Testis (tissue), 3 donors: ENCODE measurements around the gene TTYH2. TPM values are rescaled to one million over a fixed set of nuclear protein-coding genes. Genes with fewer than 3 reads are reported as not detected.

Source experiments
- DNase-seq: peaks from one replicate; pipeline ENCODE4 v3.0.0-alpha.2; 2019
- H3K27ac ChIP-seq, 2 donors: fragments of 200-600 bp; sonication (generic); one replicate each; pipeline ENCODE4 v1.5.1; 2019
- H3K27me3 ChIP-seq: fragments of 200-600 bp; sonication (generic); one replicate; pipeline ENCODE4 v1.5.1; 2019
- H3K36me3 ChIP-seq: fragments of 200-600 bp; sonication (generic); one replicate; pipeline ENCODE4 v1.5.1; 2017; ENCODE audit warnings: low read depth; ENCODE audit errors: missing control alignments
- H3K4me1 ChIP-seq: fragments of 200-600 bp; sonication (generic); one replicate; pipeline ENCODE4 v1.5.1; 2019
- H3K4me3 ChIP-seq, 2 donors: fragments of 200-600 bp; sonication (generic); one replicate each; pipeline ENCODE4 v1.5.1; 2017 to 2019
- H3K9me3 ChIP-seq: fragments of 200-600 bp; sonication (generic); one replicate; pipeline ENCODE4 v1.5.1; 2017
- CTCF ChIP-seq, 3 experiments: fragments of 450-650 bp in 2 of 3; fragments of 200-600 bp in 1 of 3; sonication (generic) in 1 of 3; IDR thresholded peaks; one replicate each; pipeline ENCODE4 v1.5.1; 2016 to 2019; ENCODE audit warnings: antibody characterized with exemption in 3 of 3, mild to moderate bottlenecking in 2 of 3, moderate library complexity in 1 of 3
- POLR2A ChIP-seq: fragments of 450-650 bp; IDR thresholded peaks from one replicate; pipeline ENCODE4 v1.6.1; 2017; ENCODE audit warnings: antibody characterized with exemption, mild to moderate bottlenecking, moderate library complexity
- WGBS, 2 donors: methylation state at CpG; one replicate each; pipeline ENCODE4 v1.1.5; 2018; 5-methylcytosine and 5-hydroxymethylcytosine counted together
- intact Hi-C: fragments of 100-400 bp; cut with DNase I; formaldehyde crosslinking; loops from one replicate; pipeline ENCODE4 v1.15.1; 2023; ENCODE audit warnings: low total_unique reads
- polyA plus RNA-seq: library from polyadenylated mRNA; stranded (reverse); fragments of 350-450 nt; fragmentation: Illumina TruSeq; extraction: RNeasy Lipid Tissue Mini Kit (QIAGEN cat#74804); gene quantifications from one replicate; pipeline ENCODE4 v1.2.3, GENCODE V29; 2014; ENCODE audit warnings: low read depth, low replicate concordance; ENCODE audit not compliant: insufficient read depth
- total RNA-seq, 2 donors: library from RNA; depleted of rRNA; stranded (reverse); fragments of >200 nt; gene quantifications; one replicate each; pipeline ENCODE4 v1.2.3, GENCODE V29; 2016

The TTYH2 gene
- total and polyA plus RNA-seq, 3 donors from 2014 or later, result 52.7 to 73.5 (median 69.7) TPM

- WGBS, 2 donors, result 83 to 89% methylated on average over 4 to 5 of the region's 5 CpGs
- TF ChIP-seq POLR2A, result no peak
- no peak for TF ChIP-seq CTCF (IDR thresholded peaks at IDR 0.05)
- no peak overlapping the region for H3K4me3 ChIP-seq
- H3K27ac ChIP-seq, result no peak overlapping the region
- intact Hi-C loops, result no loop called here
- no peak for DNase-seq
- H3K4me1 ChIP-seq, result no peaks in the 10 kb centered on the region
- no peaks in the 10 kb centered on the region for H3K36me3 ChIP-seq
- no peaks in the 10 kb centered on the region for H3K9me3 ChIP-seq
- no peaks in the 10 kb centered on the region for H3K27me3 ChIP-seq
Observed at GRCh38 chr17:74304184-74304583, 90.8 kb downstream of the TTYH2 start.

GRCh38 chr17:74305865-74306654, 92.7 kb downstream of the TTYH2 start:
- no peaks in the 10 kb centered on the region for H3K27me3 ChIP-seq
- H3K4me3 ChIP-seq, result no peak overlapping the region
- H3K4me1 ChIP-seq, result no peaks in the 10 kb centered on the region
- no peak for DNase-seq
- no peak for TF ChIP-seq POLR2A
- no peak for TF ChIP-seq CTCF (IDR thresholded peaks at IDR 0.05)
- 86% methylated on average over 10 of the region's 10 CpGs for WGBS, 2 donors
- H3K36me3 ChIP-seq, result no peaks in the 10 kb centered on the region
- no peaks in the 10 kb centered on the region for H3K9me3 ChIP-seq
- no peak overlapping the region for H3K27ac ChIP-seq
- intact Hi-C loops, result no loop called here

- WGBS, 2 donors, result 63 to 64% methylated on average over 13 to 15 of the region's 15 CpGs
- H3K4me3 ChIP-seq, result no peak overlapping the region
- no peaks in the 10 kb centered on the region for H3K4me1 ChIP-seq
- no peaks in the 10 kb centered on the region for H3K9me3 ChIP-seq
- intact Hi-C loops, result no loop called here
- H3K27ac ChIP-seq, result no peak overlapping the region
- DNase-seq, result peak; percentile 73
- H3K27me3 ChIP-seq, result no peaks in the 10 kb centered on the region
- no peaks in the 10 kb centered on the region for H3K36me3 ChIP-seq
- TF ChIP-seq CTCF (IDR thresholded peaks at IDR 0.05), result no peak
- no peak for TF ChIP-seq POLR2A
Observed at GRCh38 chr17:74307984-74308773, 94.8 kb downstream of the TTYH2 start.

- Histone ChIP-seq H3K9me3 (no peaks in the 10 kb centered on the region), H3K36me3 (no peaks in the 10 kb centered on the region), H3K4me1 (no peaks in the 10 kb centered on the region), H3K27ac (no peak overlapping the region), H3K4me3 (no peak overlapping the region), H3K27me3 (no peaks in the 10 kb centered on the region)
- intact Hi-C loops, result no loop called here
- WGBS, 2 donors, result 91 to 92% methylated on average over 12 of the region's 12 CpGs
- TF ChIP-seq POLR2A, result no peak
- TF ChIP-seq CTCF (IDR thresholded peaks at IDR 0.05), result no peak
- no peak for DNase-seq
Observed at GRCh38 chr17:74309902-74310301, 96.5 kb downstream of the TTYH2 start.

Other genes with a start within 250 kb of the TTYH2 start
- 100 to 1,000 TPM; 345 to 563 TPM for gene RPL38, start 9.9 kb upstream of the TTYH2 start, total RNA-seq
- 1,788 TPM for gene RPL38, start 9.9 kb upstream of the TTYH2 start, polyA plus RNA-seq
- gene DNAI2, start 60.7 kb downstream of the TTYH2 start, total RNA-seq, result 10 to 100 TPM; 19.6 to 26.9 TPM
- 80.5 TPM for gene DNAI2, start 60.7 kb downstream of the TTYH2 start, polyA plus RNA-seq
- gene KIF19, start 112.7 kb downstream of the TTYH2 start, total RNA-seq, result 1 to 10 TPM; 3.0 to 3.3 TPM
- gene KIF19, start 112.7 kb downstream of the TTYH2 start, polyA plus RNA-seq, result 2.0 TPM
- 1 to 10 TPM in 1 of 2 donors, under 1 TPM in 1; 0.79 to 1.2 TPM for gene BTBD17, start 148.3 kb downstream of the TTYH2 start, total RNA-seq
- not detected for gene BTBD17, start 148.3 kb downstream of the TTYH2 start, polyA plus RNA-seq
- under 1 TPM; 0.55 to 0.87 TPM for gene GPR142, start 153.9 kb downstream of the TTYH2 start, total RNA-seq
- gene GPR142, start 153.9 kb downstream of the TTYH2 start, polyA plus RNA-seq, result 0.51 TPM
- 10 to 100 TPM in 1 of 2 donors, 1 to 10 TPM in 1; 6.8 to 19.0 TPM for gene GPRC5C, start 218.5 kb downstream of the TTYH2 start, total RNA-seq
- gene GPRC5C, start 218.5 kb downstream of the TTYH2 start, polyA plus RNA-seq, result 14.1 TPM